Right lobe of liver (tissue), 6 donors: ENCODE data around the gene DOCK6. TPM values are rescaled to one million over a fixed set of nuclear protein-coding genes. Genes with fewer than 3 reads are reported as not detected.

Experiments used
- ATAC-seq, 4 donors: fragments of 200-7000 bp; cut with Tn5 transposase; one replicate each; pipeline ENCODE4 v1.9.1; 2020; ENCODE audit warnings: mild to moderate bottlenecking in 4 of 4, moderate library complexity in 4 of 4
- DNase-seq, 3 donors: peaks; one replicate each; pipeline ENCODE4 v3.0.0-alpha.2; 2020
- H3K27ac ChIP-seq, 3 donors: fragments of 200-600 bp; one replicate each; pipeline ENCODE4 v1.8.0; 2022
- H3K27me3 ChIP-seq, 2 donors: fragments of 200-600 bp; one replicate each; pipeline ENCODE4 v1.8.0; 2022
- H3K36me3 ChIP-seq, 4 donors: fragments of 200-600 bp; sonication (generic) in 1 of 4; one replicate each; pipeline versions ENCODE4 v1.5.1 to v1.8.0; 2017 to 2022; ENCODE audit warnings: control low read depth in 1 of 4
- H3K4me1 ChIP-seq, 4 donors: fragments of 200-600 bp; sonication (generic) in 1 of 4; one replicate each; pipeline versions ENCODE4 v1.5.1 to v1.8.0; 2017 to 2022; ENCODE audit warnings: control low read depth in 1 of 4
- H3K4me3 ChIP-seq, 3 donors: fragments of 200-600 bp; one replicate each; pipeline ENCODE4 v1.8.0; 2022
- H3K9me3 ChIP-seq, 4 donors: fragments of 200-600 bp; sonication (generic) in 1 of 4; one replicate each; pipeline versions ENCODE4 v1.5.1 to v1.8.0; 2017 to 2022; ENCODE audit warnings: control low read depth in 1 of 4
- CTCF ChIP-seq, 4 donors: fragments of 200-600 bp in 3 of 4; fragments of 450-650 bp in 1 of 4; IDR thresholded peaks; one replicate each; pipeline versions ENCODE4 v1.5.1 to v1.8.0; 2016 to 2022; ENCODE audit warnings: antibody characterized with exemption in 4 of 4, mild to moderate bottlenecking in 2 of 4
- POLR2A ChIP-seq: fragments of 450-650 bp; IDR thresholded peaks from one replicate; pipeline ENCODE4 v1.6.1; 2017; ENCODE audit warnings: antibody characterized with exemption, mild to moderate bottlenecking
- WGBS: methylation state at CpG from one replicate; pipeline ENCODE4 v1.1.6; 2018; ENCODE audit warnings: low coverage, low lambda C conversion rate; ENCODE audit not compliant: insufficient coverage; ENCODE audit errors: missing lambda C conversion rate; 5-methylcytosine and 5-hydroxymethylcytosine counted together
- intact Hi-C, 2 donors: fragments of 100-400 bp; cut with DNase I; formaldehyde crosslinking; loops; one replicate each; pipeline versions ENCODE4 v1.11.2 to v1.14.1; 2022
- total RNA-seq, 6 experiments: library from RNA; depleted of rRNA in 2 of 6; stranded (reverse); fragments of >200 nt in 2 of 6; fragmentation: NEBNext Ultra II Directional in 3 of 6; extraction: Animal tissue kit (Norgen Biotek cat#: 25700) in 3 of 6; gene quantifications; one replicate each; pipeline versions ENCODE4 v1.1.0 to v1.2.4, GENCODE V29; 2016 to 2023
- donor health status: DM: no; HTN: yes; CAD: no.
- donor health status: DM: no; HTN: no; CAD: no.
- donor health status: DM: no; HTN: no; CAD: no.
- donor health status: DM: no; HTN: yes; CAD: no.
- donor health status: DM: no; HTN: yes; CAD: no.

The DOCK6 gene
- total RNA-seq, 6 experiments from 2014 or later = 19.9 to 45.9 (median 30.4) TPM

- intact Hi-C loops = loop anchor here (10.0 kb wide), 2 partner anchors 150 to 280 kb away; partner anchors contain the start of gene ACP5 (in 1 of the 2)
- Histone ChIP-seq H3K4me1 (peaks cover 0 to 5% (median 0%) of the 10 kb centered on the region in 4 donors), H3K27me3 (no peaks in the 10 kb centered on the region), H3K9me3 (no peaks in the 10 kb centered on the region), H3K36me3 (no peaks in the 10 kb centered on the region), H3K4me3 (no peak overlapping the region), H3K27ac (no peak overlapping the region)
- ATAC-seq (no peak), DNase-seq (no peak)
- TF ChIP-seq CTCF (IDR thresholded peaks at IDR 0.05) (no peak), POLR2A (no peak)
- 87% methylated on average over 3 of the region's 4 CpGs for WGBS
Observed at GRCh38 chr19:11295180-11295579, 32.9 kb upstream of the DOCK6 start.

GRCh38 chr19:11293433-11294389 is 31.4 kb upstream of the DOCK6 start:
- WGBS = 10% methylated on average over 17 of the region's 41 CpGs
- TF ChIP-seq CTCF (IDR thresholded peaks at IDR 0.05) = peak; percentile 96 to 99 (median 98)
- no peak for TF ChIP-seq POLR2A
- Histone ChIP-seq H3K27ac (no peak overlapping the region), H3K9me3 (no peaks in the 10 kb centered on the region), H3K27me3 (no peaks in the 10 kb centered on the region), H3K4me1 (peaks cover 0 to 5% (median 0%) of the 10 kb centered on the region in 4 donors), H3K36me3 (no peaks in the 10 kb centered on the region), H3K4me3 (no peak overlapping the region)
- DNase-seq (peak; percentile 94 to 95 (median 94)), ATAC-seq (peak; percentile 99 to 100 (median 99))
- intact Hi-C loops = loop anchor here (10.0 kb wide), 2 partner anchors 151 to 281 kb away; partner anchors contain the start of gene ACP5 (in 1 of the 2)

- Histone ChIP-seq H3K27me3 (no peaks in the 10 kb centered on the region), H3K9me3 (no peaks in the 10 kb centered on the region), H3K36me3 (no peaks in the 10 kb centered on the region), H3K4me3 (no peak overlapping the region), H3K4me1 (peaks cover 0 to 5% (median 0%) of the 10 kb centered on the region in 4 donors), H3K27ac (no peak overlapping the region)
- intact Hi-C loops = loop anchor here (10.0 kb wide), 2 partner anchors 153 to 283 kb away; partner anchors contain the start of gene ACP5 (in 1 of the 2)
- DNase-seq = no peak
- no peak for TF ChIP-seq POLR2A
- TF ChIP-seq CTCF (IDR thresholded peaks at IDR 0.05) = no peak
- ATAC-seq = no peak
- 86% methylated on average over 1 of the region's 1 CpG for WGBS
Observed at GRCh38 chr19:11291991-11292390, 29.7 kb upstream of the DOCK6 start.

GRCh38 chr19:11291415-11291814 is 29.1 kb upstream of the DOCK6 start:
- WGBS = 95% methylated on average over 7 of the region's 7 CpGs
- intact Hi-C loops = loop anchor here (10.0 kb wide), 2 partner anchors 153 to 283 kb away; partner anchors contain the start of gene ACP5 (in 1 of the 2)
- TF ChIP-seq CTCF (IDR thresholded peaks at IDR 0.05) = no peak
- no peak for TF ChIP-seq POLR2A

More at GRCh38 chr19:11291415-11291814, 29.1 kb upstream of the DOCK6 start:
- Histone ChIP-seq H3K4me3 (no peak overlapping the region), H3K27me3 (no peaks in the 10 kb centered on the region), H3K9me3 (no peaks in the 10 kb centered on the region), H3K4me1 (peaks cover 0 to 5% (median 0%) of the 10 kb centered on the region in 4 donors), H3K27ac (no peak overlapping the region), H3K36me3 (no peaks in the 10 kb centered on the region)
- ATAC-seq = no peak
- no peak for DNase-seq
